OCI-LY3 (cell line): Measurements from ENCODE around the gene SMYD2.
A peak's percentile ranks its signal among the peaks of the same experiment; 100 is the strongest.

Experiments
- H2AFZ ChIP-seq: fragments of 200-600, 300-600 bp; shearing (Covaris generic); 2 replicates; pipeline ENCODE4 v1.6.0; 2014; ENCODE audit warnings: antibody characterized with exemption, low read depth, low read length
- H3K27ac ChIP-seq: fragments of 200-600, 300-600 bp; sonication (generic); 2 replicates; pipeline ENCODE4 v1.5.1; 2014; ENCODE audit warnings: mild to moderate bottlenecking, low read length, moderate library complexity, mixed read lengths
- H3K27me3 ChIP-seq: fragments of 200-600, 300-600 bp; sonication (generic); 2 replicates; pipeline ENCODE4 v1.6.1; 2014; ENCODE audit warnings: low read depth, low read length, mixed read lengths
- H3K36me3 ChIP-seq: fragments of 200-600, 300-600 bp; sonication (generic); replicated peaks from 2 replicates; pipeline ENCODE3; 2014; ENCODE audit warnings: low read depth, low read length, mixed read lengths
- H3K4me1 ChIP-seq: fragments of 300-600, 200-600 bp; sonication (generic); 2 replicates; pipeline ENCODE4 v1.6.1; 2014; ENCODE audit warnings: low read length, mixed read lengths
- H3K4me2 ChIP-seq: fragments of 200-600, 300-600 bp; sonication (generic); 2 replicates; pipeline ENCODE4 v1.6.1; 2014; ENCODE audit warnings: low read length, mixed read lengths
- H3K4me3 ChIP-seq: fragments of 300-600, 200-600 bp; sonication (generic); 2 replicates; pipeline ENCODE4 v1.5.1; 2014; ENCODE audit warnings: antibody characterized with exemption, mild to moderate bottlenecking, low read length, moderate library complexity
- H3K79me2 ChIP-seq: fragments of 300-600, 200-600 bp; shearing (Covaris generic); 2 replicates; pipeline ENCODE4 v1.6.1; 2014; ENCODE audit warnings: mild to moderate bottlenecking, low read length, mixed read lengths
- H3K9ac ChIP-seq: fragments of 300-600, 200-600 bp; shearing (Covaris generic); 2 replicates; pipeline ENCODE4 v1.6.0; 2014; ENCODE audit warnings: mild to moderate bottlenecking, low read length, moderate library complexity
- H3K9me3 ChIP-seq: fragments of 200-600, 300-600 bp; shearing (Covaris generic); 2 replicates; pipeline ENCODE4 v1.6.1; 2014; ENCODE audit warnings: low read length, mixed read lengths; ENCODE audit not compliant: insufficient read depth
- H4K20me1 ChIP-seq: fragments of 200-600, 300-600 bp; sonication (generic); 2 replicates; pipeline ENCODE4 v1.6.1; 2016; ENCODE audit warnings: low read length, mixed read lengths; ENCODE audit not compliant: insufficient read depth
- CTCF ChIP-seq: fragments of 200-600, 300-600 bp; sonication (generic); IDR thresholded peaks from 2 replicates; pipeline ENCODE4 v1.5.1; 2014; ENCODE audit warnings: antibody characterized with exemption, low read length, low read depth
- EZH2phosphoT487 ChIP-seq: fragments of 200-600 bp; shearing (Covaris generic); IDR thresholded peaks from 2 replicates; pipeline ENCODE4 v1.6.1; 2018; ENCODE audit warnings: antibody characterized with exemption, mixed run types, low read depth

Gene SMYD2

GRCh38 chr1:214362188-214362882 lies 81.4 kb downstream of the SMYD2 start:
- TF ChIP-seq CTCF (no peak), EZH2phosphoT487 (no peak)
- peaks cover 14% of the 10 kb centered on the region for H3K4me1 ChIP-seq

GRCh38 chr1:214363386-214363785 lies 82.4 kb downstream of the SMYD2 start:
- Histone ChIP-seq H3K27me3 (peaks cover 36% of the 10 kb centered on the region), H3K4me2 (no peak overlapping the region), H3K27ac (no peak overlapping the region), H4K20me1 (no peaks in the 10 kb centered on the region), H3K9ac (no peak overlapping the region), H2AFZ (no peak overlapping the region), H3K9me3 (peaks cover 3% of the 10 kb centered on the region; the same call in 1 of the 2 replicates), H3K4me1 (peaks cover 14% of the 10 kb centered on the region), H3K36me3 (no peaks in the 10 kb centered on the region), H3K4me3 (no peak overlapping the region), H3K79me2 (no peaks in the 10 kb centered on the region)
- TF ChIP-seq EZH2phosphoT487 (no peak), CTCF (no peak)

More at GRCh38 chr1:214362188-214362882, 81.4 kb downstream of the SMYD2 start:
- Histone ChIP-seq H3K4me2 (peak overlapping the region; percentile 26; the same call in 1 of the 2 replicates), H3K9ac (no peak overlapping the region), H3K9me3 (peaks cover 3% of the 10 kb centered on the region; the same call in 1 of the 2 replicates), H3K36me3 (no peaks in the 10 kb centered on the region), H3K27me3 (peaks cover 31% of the 10 kb centered on the region), H3K79me2 (no peaks in the 10 kb centered on the region), H4K20me1 (no peaks in the 10 kb centered on the region), H2AFZ (no peak overlapping the region), H3K27ac (no peak overlapping the region), H3K4me3 (no peak overlapping the region)

GRCh38 chr1:214364386-214364785 lies 83.4 kb downstream of the SMYD2 start:
- Histone ChIP-seq H3K4me3 (no peak overlapping the region), H3K4me2 (no peak overlapping the region), H3K27ac (no peak overlapping the region), H3K27me3 (peaks cover 38% of the 10 kb centered on the region), H2AFZ (no peak overlapping the region), H4K20me1 (no peaks in the 10 kb centered on the region), H3K36me3 (no peaks in the 10 kb centered on the region), H3K9me3 (peaks cover 3% of the 10 kb centered on the region; the same call in 1 of the 2 replicates), H3K9ac (no peak overlapping the region), H3K79me2 (no peaks in the 10 kb centered on the region), H3K4me1 (peaks cover 14% of the 10 kb centered on the region)
- TF ChIP-seq CTCF: no peak
- no peak for TF ChIP-seq EZH2phosphoT487

GRCh38 chr1:214364786-214365295 lies 83.9 kb downstream of the SMYD2 start:
- no peaks in the 10 kb centered on the region for H4K20me1 ChIP-seq
- H3K9me3 ChIP-seq: peaks cover 3% of the 10 kb centered on the region; the same call in 1 of the 2 replicates
- H3K4me3 ChIP-seq: no peak overlapping the region
- H3K36me3 ChIP-seq: no peaks in the 10 kb centered on the region
- no peak overlapping the region for H3K9ac ChIP-seq
- no peak overlapping the region for H3K4me2 ChIP-seq
- H3K27me3 ChIP-seq: peaks cover 40% of the 10 kb centered on the region
- no peak overlapping the region for H2AFZ ChIP-seq
- peaks cover 14% of the 10 kb centered on the region for H3K4me1 ChIP-seq
- no peak overlapping the region for H3K27ac ChIP-seq
- TF ChIP-seq EZH2phosphoT487 (no peak), CTCF (no peak)
- H3K79me2 ChIP-seq: no peaks in the 10 kb centered on the region
